B cell (primary cell): Measurements from ENCODE around the gene GPRC5B. TPM values are rescaled to one million over a fixed set of nuclear protein-coding genes. Genes with fewer than 3 reads are reported as not detected.

Experiments used
- ATAC-seq: fragments of 200-7000 bp; cut with Tn5 transposase; one replicate; pipeline ENCODE4 v1.10.0; 2021; ENCODE audit warnings: low read depth, mild to moderate bottlenecking, moderate number of reproducible peaks, moderate library complexity
- CTCF ChIA-PET: fragments of 350-600 bp; sonication (Branson Sonifier 250); formaldehyde crosslinking; loops from one replicate; lab custom pipeline; 2021; ENCODE audit warnings: antibody characterized with exemption, inconsistent platforms; lab: Charles Lee
- POLR2A ChIA-PET: fragments of 350-600 bp; sonication (Branson Sonifier 250); formaldehyde crosslinking; loops from one replicate; lab custom pipeline; 2021; ENCODE audit warnings: antibody characterized with exemption; lab: Charles Lee
- DNase-seq: peaks from one replicate; pipeline ENCODE4 v3.0.0; 2013
- H2AFZ ChIP-seq: 2 replicates; pipeline ENCODE4 v1.6.1; 2012; ENCODE audit warnings: mild to moderate bottlenecking, low read depth, low read length; ENCODE audit not compliant: insufficient read depth, poor library complexity, severe bottlenecking
- H3K27ac ChIP-seq, 2 donors: 1 replicate in 1 of 2; 2 replicates in 1 of 2; pipeline ENCODE4 v1.5.1; 2012 to 2013; ENCODE audit warnings: low read length in 2 of 2, mild to moderate bottlenecking in 2 of 2, moderate library complexity in 1 of 2
- H3K27me3 ChIP-seq, 4 experiments: fragments of 200-600 bp in 1 of 4; sonication (generic) in 1 of 4; replicated peaks in 1 of 4; 1 replicate in 2 of 4; 2 replicates in 2 of 4; pipeline versions ENCODE4 v1.6.1 to v1.7.0; 2013 to 2016; ENCODE audit warnings: low read length in 3 of 4, mild to moderate bottlenecking in 2 of 4, mixed read lengths in 1 of 4, moderate library complexity in 1 of 4; ENCODE audit not compliant: insufficient read depth in 4 of 4, control insufficient read depth in 3 of 4; ENCODE audit errors: control extremely low read depth in 1 of 4
- H3K36me3 ChIP-seq, 2 experiments: replicated peaks in 1 of 2; 1 replicate in 1 of 2; 2 replicates in 1 of 2; pipeline versions ENCODE4 v1.6.1 to v1.7.1; 2013; ENCODE audit warnings: low read length in 1 of 2; ENCODE audit not compliant: insufficient read depth in 2 of 2, control insufficient read depth in 1 of 2; ENCODE audit errors: control extremely low read depth in 1 of 2, extremely low read depth in 1 of 2
- H3K4me1 ChIP-seq, 2 donors: fragments of 200-600 bp in 1 of 2; sonication (generic) in 1 of 2; 1 replicate in 1 of 2; 2 replicates in 1 of 2; pipeline versions ENCODE4 v1.5.1 to v1.6.1; 2013 to 2017; ENCODE audit warnings: low read length in 2 of 2; ENCODE audit not compliant: control insufficient read depth in 2 of 2, insufficient read depth in 2 of 2
- H3K4me2 ChIP-seq: replicated peaks from 2 replicates; pipeline ENCODE3; 2012; ENCODE audit warnings: mild to moderate bottlenecking, low read depth, low read length; ENCODE audit not compliant: poor library complexity, severe bottlenecking
- H3K4me3 ChIP-seq, 5 experiments: fragments of 200-600 bp in 1 of 5; sonication (generic) in 1 of 5; 1 replicate in 3 of 5; 2 replicates in 2 of 5; pipeline versions ENCODE4 v1.5.1 to v1.7.0; 2011 to 2016; ENCODE audit warnings: low read length in 4 of 5, mild to moderate bottlenecking in 4 of 5, low read depth in 2 of 5, control low read depth in 1 of 5, moderate library complexity in 1 of 5; ENCODE audit not compliant: insufficient read depth in 1 of 5; ENCODE audit errors: control extremely low read depth in 1 of 5, extremely low read depth in 1 of 5
- H3K79me2 ChIP-seq: fragments of 200-600 bp; sonication (generic); one replicate; pipeline ENCODE4 v1.6.0; 2016; ENCODE audit warnings: low read length; ENCODE audit not compliant: control insufficient read depth, insufficient read depth
- H3K9ac ChIP-seq: fragments of 200-600 bp; sonication (generic); 2 replicates; pipeline ENCODE4 v1.6.1; 2017; ENCODE audit warnings: mild to moderate bottlenecking, low read length, moderate library complexity
- H3K9me3 ChIP-seq, 3 donors: one replicate each; pipeline versions ENCODE4 v1.6.1 to v1.7.1; 2013; ENCODE audit warnings: low read length in 2 of 3; ENCODE audit not compliant: control insufficient read depth in 2 of 3, insufficient read depth in 1 of 3; ENCODE audit errors: control extremely low read depth in 1 of 3
- H4K20me1 ChIP-seq: 2 replicates; pipeline ENCODE4 v1.6.0; 2012; ENCODE audit warnings: mild to moderate bottlenecking, low read length; ENCODE audit not compliant: insufficient read depth, control insufficient read depth, poor library complexity, severe bottlenecking
- H3K27ac Mint-ChIP-seq: one replicate; pipeline ENCODE4 v1.8.0; 2021; ENCODE audit warnings: mixed read lengths
- H3K27me3 Mint-ChIP-seq: one replicate; pipeline ENCODE4 v1.8.0; 2021; ENCODE audit warnings: mixed read lengths
- H3K4me1 Mint-ChIP-seq: one replicate; pipeline ENCODE4 v1.8.0; 2021; ENCODE audit warnings: mixed read lengths
- H3K4me3 Mint-ChIP-seq: one replicate; pipeline ENCODE4 v1.8.0; 2021; ENCODE audit warnings: mixed read lengths
- H3K9me3 Mint-ChIP-seq: one replicate; pipeline ENCODE4 v1.8.0; 2022; ENCODE audit warnings: mixed read lengths; ENCODE audit not compliant: insufficient read depth
- EZH2 ChIP-seq: IDR thresholded peaks from 2 replicates; pipeline ENCODE4 v1.6.1; 2012; ENCODE audit warnings: borderline replicate concordance, low read depth, mild to moderate bottlenecking, moderate library complexity, low read length; ENCODE audit not compliant: insufficient read depth, poor library complexity, severe bottlenecking
- WGBS: methylation state at CpG from one replicate; pipeline ENCODE4 v1.1.5; 2013; ENCODE audit warnings: missing lambda C conversion rate; ENCODE audit not compliant: insufficient coverage; 5-methylcytosine and 5-hydroxymethylcytosine counted together
- intact Hi-C: fragments of 100-400 bp; cut with micrococcal nuclease; formaldehyde crosslinking; loops from one replicate; pipeline ENCODE4 v1.10.0; 2022
- polyA plus RNA-seq: library from polyadenylated mRNA; depleted of rRNA; stranded (reverse); fragments of >200 nt; gene quantifications from 2 replicates; pipeline ENCODE4 v1.2.3, GENCODE V29; 2012
- total RNA-seq, 2 donors: library from RNA; stranded (reverse); fragments of 120-200 nt in 1 of 2; gene quantifications; 1 replicate in 1 of 2; 2 replicates in 1 of 2; pipeline versions ENCODE4 v1.2.3 to v1.2.4, GENCODE V29; 2013 to 2022
- TF ChIP-seq, protein P1 (sequence below): fragments of 200-600 bp; IDR thresholded peaks from one replicate; pipeline ENCODE4 v1.8.0; 2022; ENCODE audit warnings: antibody characterized with exemption, mild to moderate bottlenecking

Gene GPRC5B
- total and polyA plus RNA-seq, 2 donors (not counting 1 experiment from before 2014, with no cell fraction given): not detected

- no peak overlapping the region for H3K4me3 Mint-ChIP-seq
- H3K4me2 ChIP-seq: no peak overlapping the region
- H3K79me2 ChIP-seq: no peaks in the 10 kb centered on the region
- H3K9ac ChIP-seq: no peak overlapping the region
- H3K4me3 ChIP-seq: no peak overlapping the region
- no peaks in the 10 kb centered on the region for H3K4me1 ChIP-seq
- no peak overlapping the region for H3K27ac Mint-ChIP-seq
- POLR2A ChIA-PET: no interaction called here
- H3K9me3 Mint-ChIP-seq: no peaks in the 10 kb centered on the region
- intact Hi-C loops: no loop called here
- H4K20me1 ChIP-seq: no peaks in the 10 kb centered on the region
- CTCF ChIA-PET: interaction anchor here (0.7 kb wide), 1 partner anchor 33 kb away, joined by 6 read pairs; no protein-coding TSS in a partner anchor
- H3K9me3 ChIP-seq: no peaks in the 10 kb centered on the region
- WGBS: 100% methylated on average over 1 of the region's 1 CpG
- ATAC-seq (no peak), DNase-seq (no peak)
- no peak overlapping the region for H2AFZ ChIP-seq
- H3K27ac ChIP-seq: no peak overlapping the region
- TF ChIP-seq, protein P1, sequence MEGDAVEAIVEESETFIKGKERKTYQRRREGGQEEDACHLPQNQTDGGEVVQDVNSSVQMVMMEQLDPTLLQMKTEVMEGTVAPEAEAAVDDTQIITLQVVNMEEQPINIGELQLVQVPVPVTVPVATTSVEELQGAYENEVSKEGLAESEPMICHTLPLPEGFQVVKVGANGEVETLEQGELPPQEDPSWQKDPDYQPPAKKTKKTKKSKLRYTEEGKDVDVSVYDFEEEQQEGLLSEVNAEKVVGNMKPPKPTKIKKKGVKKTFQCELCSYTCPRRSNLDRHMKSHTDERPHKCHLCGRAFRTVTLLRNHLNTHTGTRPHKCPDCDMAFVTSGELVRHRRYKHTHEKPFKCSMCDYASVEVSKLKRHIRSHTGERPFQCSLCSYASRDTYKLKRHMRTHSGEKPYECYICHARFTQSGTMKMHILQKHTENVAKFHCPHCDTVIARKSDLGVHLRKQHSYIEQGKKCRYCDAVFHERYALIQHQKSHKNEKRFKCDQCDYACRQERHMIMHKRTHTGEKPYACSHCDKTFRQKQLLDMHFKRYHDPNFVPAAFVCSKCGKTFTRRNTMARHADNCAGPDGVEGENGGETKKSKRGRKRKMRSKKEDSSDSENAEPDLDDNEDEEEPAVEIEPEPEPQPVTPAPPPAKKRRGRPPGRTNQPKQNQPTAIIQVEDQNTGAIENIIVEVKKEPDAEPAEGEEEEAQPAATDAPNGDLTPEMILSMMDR: no peak
- TF ChIP-seq EZH2: no peak
- no peaks in the 10 kb centered on the region for H3K4me1 Mint-ChIP-seq
- no peaks in the 10 kb centered on the region for H3K36me3 ChIP-seq
- H3K27me3 Mint-ChIP-seq: peaks cover 3% of the 10 kb centered on the region
- no peaks in the 10 kb centered on the region for H3K27me3 ChIP-seq
These were observed 20.7 kb downstream of the GPRC5B start for GRCh38 chr16:19863990-19864389.

DNA sequence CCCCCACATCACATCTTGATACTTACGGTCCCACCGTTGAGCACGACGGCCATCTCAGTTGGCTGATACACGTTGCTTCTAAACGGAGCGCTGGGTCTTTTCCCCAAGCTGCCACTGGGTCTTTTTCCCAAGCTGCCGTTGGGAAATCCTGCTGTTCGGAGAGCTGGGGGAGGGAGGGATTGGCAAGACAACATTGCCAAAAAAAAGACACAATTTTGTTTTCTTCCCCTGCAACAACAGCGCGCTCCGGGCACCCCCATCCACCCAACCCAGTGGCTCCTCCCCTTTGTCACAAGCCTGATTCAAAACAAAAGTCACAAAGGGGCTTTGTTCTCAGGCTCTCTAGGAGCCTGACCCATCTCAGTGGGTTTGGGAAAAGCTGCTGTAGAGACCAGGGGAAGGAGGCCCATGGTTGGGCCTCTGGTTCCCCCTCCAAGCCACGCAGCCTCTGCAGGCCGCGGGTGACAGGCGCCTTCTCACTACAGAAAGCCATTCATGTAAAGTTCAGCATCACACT is 22.8 kb downstream of the GPRC5B start:
- no peak overlapping the region for H3K27ac Mint-ChIP-seq
- H3K4me1 Mint-ChIP-seq: no peaks in the 10 kb centered on the region
- Histone ChIP-seq H3K4me3 (no peak overlapping the region), H3K27ac (no peak overlapping the region), H3K36me3 (no peaks in the 10 kb centered on the region), H2AFZ (no peak overlapping the region), H3K4me1 (no peaks in the 10 kb centered on the region), H3K4me2 (no peak overlapping the region), H3K9ac (no peak overlapping the region), H3K9me3 (no peaks in the 10 kb centered on the region), H3K79me2 (no peaks in the 10 kb centered on the region), H3K27me3 (no peaks in the 10 kb centered on the region), H4K20me1 (no peaks in the 10 kb centered on the region)
- H3K4me3 Mint-ChIP-seq: no peak overlapping the region
- ATAC-seq: no peak
- ChIA-PET CTCF (no interaction called here), POLR2A (no interaction called here)
- TF ChIP-seq, protein P1: no peak
- TF ChIP-seq EZH2: no peak
- H3K27me3 Mint-ChIP-seq: peaks cover 3% of the 10 kb centered on the region
- H3K9me3 Mint-ChIP-seq: no peaks in the 10 kb centered on the region
- DNase-seq: no peak
- WGBS: 93% methylated on average over 10 of the region's 16 CpGs
- intact Hi-C loops: no loop called here
